ENCODE measurements around the gene TRAM2. TPM values are rescaled to one million over a fixed set of nuclear protein-coding genes. Genes with fewer than 3 reads are reported as not detected.
A peak's percentile ranks its signal among the peaks of the same experiment; 100 is the strongest.

The TRAM2 gene
- total and polyA plus RNA-seq, 5 experiments from 2014 or later = 3.1 to 9.9 (median 4.9) TPM

DNA sequence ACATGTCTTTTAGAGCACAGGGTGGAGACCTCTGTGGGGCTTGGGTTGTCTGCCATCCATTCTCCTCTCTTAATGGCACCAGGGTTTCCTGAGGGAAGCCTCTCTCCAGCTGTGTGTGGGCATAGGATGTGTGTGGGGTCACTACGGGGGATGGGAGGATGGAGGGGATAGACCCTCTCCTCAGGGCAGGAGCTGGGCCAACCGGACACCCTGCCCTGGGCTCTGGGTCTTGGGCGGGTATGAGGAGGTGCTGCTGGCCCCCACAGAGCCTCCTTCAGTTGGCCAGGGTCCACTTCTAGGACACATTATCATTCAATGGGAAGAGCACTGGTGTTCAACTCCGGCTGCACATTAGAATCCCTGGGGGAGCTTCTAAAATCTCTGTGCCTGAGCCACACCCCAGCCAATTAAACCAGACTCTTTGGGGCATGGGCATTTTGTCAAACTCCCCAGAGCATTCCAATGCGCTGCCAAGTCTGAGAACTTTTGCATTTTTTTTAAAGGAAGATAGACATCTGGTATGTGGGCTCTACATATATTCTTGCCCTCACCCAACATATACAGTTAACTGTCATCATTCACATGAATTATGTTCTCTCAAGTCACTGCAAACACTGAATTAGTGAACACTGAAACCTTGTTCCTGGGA is 38.5 kb downstream of the TRAM2 start:
- H3K27ac Mint-ChIP-seq = peak overlapping the region in 1 of 10 donors; percentile 77
- POLR2A ChIA-PET = no interaction called here
- ATAC-seq = no peak
- DNase-seq = no peak
- no peaks in the 10 kb centered on the region for H3K9me3 Mint-ChIP-seq
- peaks cover 0 to 28% (median 7%) of the 10 kb centered on the region in 3 donors for H3K36me3 Mint-ChIP-seq
- peaks cover 34 to 59% (median 49%) of the 10 kb centered on the region in 4 donors for H3K4me1 Mint-ChIP-seq
- no peaks in the 10 kb centered on the region for H3K27me3 Mint-ChIP-seq
- H3K4me3 Mint-ChIP-seq = peak overlapping the region in 2 of 10 donors; percentile 24 to 36

- Mint-ChIP-seq H3K27ac (peak overlapping the region in 3 of 10 donors; percentile 53 to 77 (median 65)), H3K4me1 (peaks cover 34 to 59% (median 49%) of the 10 kb centered on the region in 4 donors), H3K27me3 (no peaks in the 10 kb centered on the region), H3K36me3 (peaks cover 0 to 30% (median 5%) of the 10 kb centered on the region in 3 donors), H3K4me3 (peak overlapping the region in 5 of 10 donors; percentile 2 to 57 (median 24)), H3K9me3 (no peaks in the 10 kb centered on the region)
- peak in 1 of 2 donors; percentile 50 for ATAC-seq
- peak in 2 of 10 donors; percentile 3 to 10 for DNase-seq
- POLR2A ChIA-PET = no interaction called here
Observed at GRCh38 chr6:52537001-52537753, 39.7 kb downstream of the TRAM2 start.

GRCh38 chr6:52536424-52536916 is 40.4 kb downstream of the TRAM2 start:
- H3K27ac Mint-ChIP-seq = no peak overlapping the region
- H3K4me1 Mint-ChIP-seq = peaks cover 36 to 59% (median 49%) of the 10 kb centered on the region in 4 donors
- H3K9me3 Mint-ChIP-seq = no peaks in the 10 kb centered on the region
- POLR2A ChIA-PET = no interaction called here
- no peak for DNase-seq
- H3K36me3 Mint-ChIP-seq = peaks cover 0 to 32% (median 5%) of the 10 kb centered on the region in 3 donors
- H3K27me3 Mint-ChIP-seq = no peaks in the 10 kb centered on the region
- H3K4me3 Mint-ChIP-seq = peak overlapping the region in 3 of 10 donors; percentile 3 to 45 (median 4)
- no peak for ATAC-seq

- Mint-ChIP-seq H3K27ac (peak overlapping the region in 4 of 10 donors; percentile 72 to 84 (median 74)), H3K27me3 (no peaks in the 10 kb centered on the region), H3K4me3 (peak overlapping the region; percentile 10 to 72 (median 46)), H3K9me3 (no peaks in the 10 kb centered on the region), H3K36me3 (peaks cover 0 to 33% (median 5%) of the 10 kb centered on the region in 3 donors), H3K4me1 (peaks cover 37 to 59% (median 49%) of the 10 kb centered on the region in 4 donors)
- DNase-seq (peak in 3 of 10 donors; percentile 17 to 33 (median 21)), ATAC-seq (peak; percentile 47 to 72)
- POLR2A ChIA-PET = no interaction called here
Observed at GRCh38 chr6:52535711-52536423, 41.0 kb downstream of the TRAM2 start.

GRCh38 chr6:52534966-52535390 is 41.9 kb downstream of the TRAM2 start:
- Mint-ChIP-seq H3K4me3 (peak overlapping the region in 5 of 10 donors; percentile 34 to 72 (median 57)), H3K36me3 (peaks cover 0 to 37% (median 5%) of the 10 kb centered on the region in 3 donors), H3K4me1 (peaks cover 35 to 55% (median 48%) of the 10 kb centered on the region in 4 donors), H3K27me3 (no peaks in the 10 kb centered on the region), H3K9me3 (no peaks in the 10 kb centered on the region), H3K27ac (peak overlapping the region in 4 of 10 donors; percentile 19 to 75 (median 64))
- POLR2A ChIA-PET = no interaction called here
- peak; percentile 59 to 62 for ATAC-seq
- peak in 3 of 10 donors; percentile 1 to 13 (median 12) for DNase-seq

GRCh38 chr6:52534363-52534762 is 42.5 kb downstream of the TRAM2 start:
- peaks cover 30 to 49% (median 48%) of the 10 kb centered on the region in 4 donors for H3K4me1 Mint-ChIP-seq
- peaks cover 0 to 35% (median 8%) of the 10 kb centered on the region in 3 donors for H3K36me3 Mint-ChIP-seq
- H3K27me3 Mint-ChIP-seq = no peaks in the 10 kb centered on the region
- H3K27ac Mint-ChIP-seq = peak overlapping the region in 1 of 10 donors; percentile 63
- ATAC-seq (no peak), DNase-seq (no peak)
- H3K4me3 Mint-ChIP-seq = no peak overlapping the region
- POLR2A ChIA-PET = no interaction called here
- H3K9me3 Mint-ChIP-seq = no peaks in the 10 kb centered on the region

DNA sequence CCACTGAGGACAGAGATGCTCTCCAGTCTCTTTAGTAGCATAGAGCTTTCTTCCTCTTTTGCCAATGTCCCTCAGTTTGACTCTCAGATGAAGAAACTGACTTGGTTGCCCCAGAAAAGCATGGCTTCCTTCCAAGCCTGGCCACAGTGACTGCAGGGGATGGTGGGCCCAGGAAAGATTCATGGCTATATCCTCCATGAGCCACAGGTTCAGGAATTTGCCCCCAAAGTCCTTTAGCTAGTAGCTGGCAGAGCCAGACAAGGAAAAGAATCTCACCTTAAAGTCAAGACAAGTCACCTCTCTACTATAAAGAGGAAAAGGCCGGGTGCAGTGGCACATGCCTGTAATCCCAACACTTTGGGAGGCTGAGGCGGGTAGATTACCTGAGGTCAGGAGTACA is 43.4 kb downstream of the TRAM2 start:
- Mint-ChIP-seq H3K4me1 (peaks cover 28 to 41% (median 40%) of the 10 kb centered on the region in 4 donors), H3K9me3 (no peaks in the 10 kb centered on the region), H3K27ac (no peak overlapping the region), H3K36me3 (peaks cover 0 to 35% (median 8%) of the 10 kb centered on the region in 3 donors), H3K4me3 (no peak overlapping the region), H3K27me3 (no peaks in the 10 kb centered on the region)
- ATAC-seq (no peak), DNase-seq (no peak)
- POLR2A ChIA-PET = no interaction called here

DNA sequence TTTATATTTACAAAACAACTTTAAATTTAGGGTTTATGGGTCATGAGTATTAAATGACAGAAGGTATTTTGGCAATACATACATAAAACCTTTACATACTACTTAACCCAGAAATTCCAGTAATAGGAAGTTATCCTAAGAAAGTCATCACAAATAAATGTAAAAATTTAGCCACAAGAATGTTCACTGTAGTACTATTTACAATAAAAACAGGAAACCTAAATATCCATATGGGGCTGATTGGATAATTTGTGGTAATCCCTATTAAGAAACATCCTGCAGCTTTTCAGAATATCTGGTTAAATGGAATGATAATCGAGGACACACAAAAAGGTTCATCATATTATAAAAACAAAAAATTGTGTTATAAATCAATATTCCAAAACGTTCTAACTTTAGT is 44.4 kb downstream of the TRAM2 start:
- H3K27me3 Mint-ChIP-seq = no peaks in the 10 kb centered on the region
- H3K27ac Mint-ChIP-seq = no peak overlapping the region
- H3K4me1 Mint-ChIP-seq = peaks cover 20 to 31% (median 30%) of the 10 kb centered on the region in 4 donors
- POLR2A ChIA-PET = no interaction called here
- no peak for ATAC-seq
- H3K4me3 Mint-ChIP-seq = no peak overlapping the region
- DNase-seq = no peak
- peaks cover 0 to 35% (median 8%) of the 10 kb centered on the region in 3 donors for H3K36me3 Mint-ChIP-seq
- no peaks in the 10 kb centered on the region for H3K9me3 Mint-ChIP-seq

DNA sequence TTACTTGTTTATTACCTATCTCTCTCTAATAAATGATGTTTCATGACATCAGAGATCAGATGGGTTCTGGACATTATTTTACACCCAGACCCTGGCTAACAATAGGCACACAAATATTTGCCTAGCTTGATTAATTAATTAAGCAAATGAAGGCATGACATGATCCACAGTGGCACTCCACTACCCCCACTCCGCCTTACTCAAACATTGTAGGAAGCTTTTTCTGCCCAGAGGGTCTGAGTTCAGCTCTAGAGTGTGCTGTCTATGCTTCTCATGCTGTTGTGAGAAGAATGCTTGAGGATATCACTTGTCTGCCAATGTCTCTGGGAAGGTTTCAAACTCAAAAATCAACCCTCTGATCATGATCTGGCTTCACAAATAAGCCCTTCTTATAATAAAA is 45.0 kb downstream of the TRAM2 start:
- H3K27me3 Mint-ChIP-seq = no peaks in the 10 kb centered on the region
- H3K36me3 Mint-ChIP-seq = peaks cover 0 to 35% (median 8%) of the 10 kb centered on the region in 3 donors
- peaks cover 15 to 25% (median 23%) of the 10 kb centered on the region in 4 donors for H3K4me1 Mint-ChIP-seq
- no peak overlapping the region for H3K27ac Mint-ChIP-seq
- no peak for ATAC-seq
- POLR2A ChIA-PET = no interaction called here
- no peak overlapping the region for H3K4me3 Mint-ChIP-seq
- H3K9me3 Mint-ChIP-seq = no peaks in the 10 kb centered on the region
- no peak for DNase-seq

- Mint-ChIP-seq H3K4me3 (no peak overlapping the region), H3K4me1 (peaks cover 15 to 20% (median 19%) of the 10 kb centered on the region in 4 donors), H3K27ac (no peak overlapping the region), H3K27me3 (no peaks in the 10 kb centered on the region), H3K9me3 (no peaks in the 10 kb centered on the region), H3K36me3 (peaks cover 0 to 35% (median 8%) of the 10 kb centered on the region in 3 donors)
- POLR2A ChIA-PET = no interaction called here
- no peak for ATAC-seq
- DNase-seq = no peak
Observed at GRCh38 chr6:52531396-52531795, 45.5 kb downstream of the TRAM2 start.

DNA sequence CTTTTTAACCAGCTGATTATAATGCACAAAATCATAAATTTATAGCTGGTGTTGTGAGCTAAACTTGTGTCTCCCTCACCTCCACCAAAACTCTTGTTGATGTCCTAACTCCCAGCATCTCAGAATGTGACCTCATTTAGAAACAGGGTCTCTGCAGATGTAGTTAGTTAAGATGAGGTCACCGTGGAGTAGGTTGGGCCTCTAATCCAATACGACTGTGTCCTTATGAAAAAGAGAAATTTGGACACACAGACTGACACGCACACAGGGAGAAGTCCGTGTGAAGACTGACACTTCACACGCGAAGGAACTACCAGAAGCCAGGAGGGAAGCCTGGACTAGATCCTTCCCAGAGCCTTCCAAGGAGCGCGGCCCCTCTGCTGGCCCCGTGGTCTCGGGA is 46.5 kb downstream of the TRAM2 start:
- H3K4me1 Mint-ChIP-seq = peaks cover 8 to 12% (median 10%) of the 10 kb centered on the region in 4 donors
- no peaks in the 10 kb centered on the region for H3K27me3 Mint-ChIP-seq
- H3K9me3 Mint-ChIP-seq = no peaks in the 10 kb centered on the region
- DNase-seq (no peak), ATAC-seq (no peak)
- POLR2A ChIA-PET = no interaction called here
- H3K27ac Mint-ChIP-seq = no peak overlapping the region
- no peak overlapping the region for H3K4me3 Mint-ChIP-seq
- H3K36me3 Mint-ChIP-seq = peaks cover 0 to 30% (median 8%) of the 10 kb centered on the region in 3 donors

DNA sequence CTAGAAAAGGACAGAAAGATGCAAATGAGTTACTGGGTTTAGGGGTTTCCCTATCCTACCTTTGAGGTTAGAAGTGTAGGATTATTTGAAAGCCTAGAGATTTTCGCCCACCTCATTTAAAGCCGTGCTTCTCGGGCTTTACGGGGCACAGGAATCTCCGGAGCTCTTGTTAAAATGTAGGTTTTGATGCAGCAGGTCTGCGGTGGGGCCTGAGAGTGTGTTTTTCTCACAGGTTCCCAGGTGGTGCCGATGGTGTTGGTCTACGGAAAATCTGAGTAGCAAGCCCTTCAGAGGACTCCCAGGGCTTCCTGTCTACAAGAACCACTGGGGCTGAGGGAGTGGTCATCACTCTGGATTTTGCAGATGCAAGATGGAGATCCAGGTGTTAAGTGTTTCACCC is 47.5 kb downstream of the TRAM2 start:
- H3K4me1 Mint-ChIP-seq = peaks cover 0 to 7% (median under 1%) of the 10 kb centered on the region in 4 donors
- no peaks in the 10 kb centered on the region for H3K9me3 Mint-ChIP-seq
- DNase-seq = no peak
- no peak overlapping the region for H3K27ac Mint-ChIP-seq
- POLR2A ChIA-PET = no interaction called here
- no peak overlapping the region for H3K4me3 Mint-ChIP-seq
- no peaks in the 10 kb centered on the region for H3K27me3 Mint-ChIP-seq
- H3K36me3 Mint-ChIP-seq = peaks cover 0 to 20% (median 6%) of the 10 kb centered on the region in 3 donors
- ATAC-seq = no peak

All from naive thymus-derived CD8-positive, alpha-beta T cell (primary cell).